Activated T-helper 1 cell treated with anti-CD3 and anti-CD28 coated beads, Interleukin-12 subunit alpha, Interleukin-12 subunit beta, Interleukin-2, Interleukin-4 antibody, amounts not matched to agents 30 ng/mL and 10 ng/mL and 1 ng/mL, durations not matched to agents 14 hours and 24 hours and 36 hours (primary cell): ENCODE measurements around the gene KRTAP10-8. TPM values are rescaled to one million over a fixed set of nuclear protein-coding genes. Genes with fewer than 3 reads are reported as not detected.
"Not testable (repeated sequence)": the region's sequence is repeated elsewhere in the genome, so short reads cannot be mapped to it uniquely, and the experiment has no call there.

ENCODE experiments used
- DNase-seq: peaks from one replicate; pipeline ENCODE4 v3.0.0; 2021; ENCODE audit warnings: low spot score
- H3K27ac Mint-ChIP-seq: one replicate; pipeline ENCODE4 v1.8.0; 2021; ENCODE audit warnings: mild to moderate bottlenecking, mixed read lengths
- H3K27me3 Mint-ChIP-seq: one replicate; pipeline ENCODE4 v1.8.0; 2022; ENCODE audit warnings: mild to moderate bottlenecking, moderate library complexity, mixed read lengths; ENCODE audit not compliant: insufficient read depth
- H3K36me3 Mint-ChIP-seq: one replicate; pipeline ENCODE4 v1.8.0; 2021; ENCODE audit warnings: low read depth, mixed read lengths
- H3K4me1 Mint-ChIP-seq: one replicate; pipeline ENCODE4 v1.8.0; 2021; ENCODE audit warnings: low read depth, mixed read lengths
- H3K4me3 Mint-ChIP-seq: one replicate; pipeline ENCODE4 v1.8.0; 2021; ENCODE audit warnings: mild to moderate bottlenecking, moderate library complexity, mixed read lengths
- H3K9me3 Mint-ChIP-seq: one replicate; pipeline ENCODE4 v1.8.0; 2021; ENCODE audit warnings: mixed read lengths
- intact Hi-C: fragments of 100-400 bp; cut with micrococcal nuclease; formaldehyde crosslinking; loops from one replicate; pipeline ENCODE4 v1.15.1; 2024
- total RNA-seq: library from RNA; stranded (reverse); gene quantifications from 2 replicates; pipeline ENCODE4 v1.2.3, GENCODE V29; 2022

Gene KRTAP10-8
- total RNA-seq, 1 donor from 2014 or later, result not detected

DNA sequence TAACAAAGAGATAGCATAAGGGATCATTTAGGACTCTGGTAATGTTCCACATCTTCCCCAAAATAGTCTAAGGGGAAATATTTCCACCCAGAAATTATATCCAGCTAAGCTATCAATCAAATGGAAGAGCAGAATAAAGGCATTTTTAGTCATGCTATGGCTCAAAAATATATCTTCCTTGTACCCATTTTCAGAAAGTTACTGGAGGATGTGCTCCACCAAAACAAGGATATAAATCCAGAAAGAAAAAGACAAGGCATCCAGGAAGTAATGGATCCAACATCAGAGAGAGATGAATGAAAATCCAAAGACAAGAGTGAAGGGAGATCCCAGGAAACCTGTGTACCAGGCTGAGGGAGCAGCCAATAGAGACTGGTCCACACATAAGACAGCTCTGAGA is 2.7 kb upstream of the KRTAP10-8 start:
- Mint-ChIP-seq H3K4me3 (no peak overlapping the region), H3K36me3 (peaks cover 5% of the 10 kb centered on the region), H3K27ac (no peak overlapping the region), H3K9me3 (peaks cover 42% of the 10 kb centered on the region), H3K4me1 (no peaks in the 10 kb centered on the region), H3K27me3 (peaks cover 14% of the 10 kb centered on the region)
- intact Hi-C loops, result no loop called here
- DNase-seq, result no peak

DNA sequence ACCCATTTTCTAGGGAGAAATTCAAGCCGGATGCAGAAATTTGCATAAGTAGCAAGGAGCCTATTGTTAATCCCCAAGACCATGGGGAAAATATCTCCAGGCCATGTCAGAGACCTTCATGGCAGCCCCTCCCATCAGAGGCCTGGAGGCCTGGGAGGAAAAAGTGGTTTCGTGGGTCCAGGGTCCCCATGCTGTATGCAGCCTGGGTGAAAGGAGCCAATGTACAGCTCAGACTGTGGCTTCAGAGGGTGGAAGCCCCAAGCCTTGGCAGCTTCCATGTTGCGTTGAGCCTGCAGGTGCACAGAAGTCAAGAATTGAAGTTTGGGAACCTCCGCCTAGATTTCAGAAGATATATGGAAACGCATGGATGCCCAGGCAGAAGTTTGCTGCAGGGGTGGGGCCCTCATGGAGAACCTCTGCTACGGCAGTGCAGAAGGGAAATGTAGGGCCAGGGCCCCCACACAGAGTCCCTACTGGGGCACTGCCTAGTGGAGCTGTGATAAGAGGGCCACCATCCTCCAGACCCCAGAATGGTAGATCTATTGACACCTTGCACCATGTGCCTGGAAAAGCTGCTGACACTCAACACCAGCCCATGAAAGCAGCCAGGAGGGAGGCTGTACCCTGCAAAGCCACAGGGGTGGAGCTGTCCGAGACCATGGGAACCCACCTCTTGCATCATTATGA is 1.6 kb upstream of the KRTAP10-8 start:
- H3K4me3 Mint-ChIP-seq, intact Hi-C loops, H3K4me1 Mint-ChIP-seq, H3K27ac Mint-ChIP-seq, H3K36me3 Mint-ChIP-seq, DNase-seq: not testable (repeated sequence)
- peaks cover 41% of the 10 kb centered on the region for H3K9me3 Mint-ChIP-seq
- peaks cover 10% of the 10 kb centered on the region for H3K27me3 Mint-ChIP-seq

DNA sequence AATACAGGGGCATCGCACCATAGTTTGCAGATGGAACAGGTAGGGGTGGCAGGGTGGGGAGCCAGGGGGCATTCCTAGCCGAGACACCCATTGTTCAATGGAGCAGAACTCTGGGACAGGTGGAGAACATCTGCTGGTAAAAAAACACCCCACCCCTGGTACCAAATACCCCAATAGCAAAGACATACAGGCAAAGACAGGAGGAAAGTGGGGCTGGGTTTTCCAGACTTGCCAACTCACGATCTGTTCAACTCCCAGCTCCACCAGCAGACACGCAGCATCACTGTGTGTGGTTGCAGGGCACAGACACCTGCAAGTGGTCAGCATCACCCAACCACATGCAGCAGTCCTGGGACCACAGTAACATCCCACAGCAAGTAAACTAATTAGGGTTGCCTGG is 328 bp upstream of the KRTAP10-8 start:
- peaks cover 5% of the 10 kb centered on the region for H3K36me3 Mint-ChIP-seq
- no peak for DNase-seq
- peaks cover 41% of the 10 kb centered on the region for H3K9me3 Mint-ChIP-seq
- peaks cover 8% of the 10 kb centered on the region for H3K4me1 Mint-ChIP-seq
- no peak overlapping the region for H3K27ac Mint-ChIP-seq
- H3K27me3 Mint-ChIP-seq, result peaks cover 10% of the 10 kb centered on the region
- intact Hi-C loops, result no loop called here
- H3K4me3 Mint-ChIP-seq, result no peak overlapping the region

DNA sequence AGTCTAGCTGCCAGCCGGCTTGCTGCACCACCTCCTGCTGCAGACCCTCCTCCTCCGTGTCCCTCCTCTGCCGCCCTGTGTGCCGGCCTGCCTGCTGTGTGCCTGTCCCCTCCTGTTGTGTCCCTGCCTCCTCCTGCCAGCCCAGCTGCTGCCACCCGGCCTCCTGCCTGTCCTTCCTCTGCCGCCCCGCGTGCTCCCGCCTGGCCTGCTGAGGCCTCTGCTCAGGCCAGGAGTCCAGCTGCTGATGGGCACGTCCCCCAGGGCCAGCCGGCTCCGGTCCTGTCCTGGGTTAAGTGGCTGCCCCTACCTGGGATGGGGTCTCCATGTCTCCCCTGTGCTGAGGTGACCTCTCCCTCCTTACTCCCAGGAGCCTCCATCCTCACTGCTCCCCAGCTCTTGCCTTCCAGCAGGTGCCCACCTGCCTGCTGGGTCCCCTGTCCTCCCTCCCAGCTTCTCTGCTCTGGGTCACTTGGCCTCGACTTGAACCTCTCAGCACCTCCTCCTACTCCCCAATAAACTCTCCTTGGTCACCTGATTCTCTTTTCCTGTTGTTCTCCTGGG is 870 bp downstream of the KRTAP10-8 start:
- DNase-seq, result no peak
- H3K27me3 Mint-ChIP-seq, result peaks cover 6% of the 10 kb centered on the region
- intact Hi-C loops, result no loop called here
- H3K36me3 Mint-ChIP-seq, result peaks cover 5% of the 10 kb centered on the region
- peaks cover 37% of the 10 kb centered on the region for H3K9me3 Mint-ChIP-seq
- H3K4me1 Mint-ChIP-seq, result peaks cover 8% of the 10 kb centered on the region
- no peak overlapping the region for H3K27ac Mint-ChIP-seq
- no peak overlapping the region for H3K4me3 Mint-ChIP-seq

DNA sequence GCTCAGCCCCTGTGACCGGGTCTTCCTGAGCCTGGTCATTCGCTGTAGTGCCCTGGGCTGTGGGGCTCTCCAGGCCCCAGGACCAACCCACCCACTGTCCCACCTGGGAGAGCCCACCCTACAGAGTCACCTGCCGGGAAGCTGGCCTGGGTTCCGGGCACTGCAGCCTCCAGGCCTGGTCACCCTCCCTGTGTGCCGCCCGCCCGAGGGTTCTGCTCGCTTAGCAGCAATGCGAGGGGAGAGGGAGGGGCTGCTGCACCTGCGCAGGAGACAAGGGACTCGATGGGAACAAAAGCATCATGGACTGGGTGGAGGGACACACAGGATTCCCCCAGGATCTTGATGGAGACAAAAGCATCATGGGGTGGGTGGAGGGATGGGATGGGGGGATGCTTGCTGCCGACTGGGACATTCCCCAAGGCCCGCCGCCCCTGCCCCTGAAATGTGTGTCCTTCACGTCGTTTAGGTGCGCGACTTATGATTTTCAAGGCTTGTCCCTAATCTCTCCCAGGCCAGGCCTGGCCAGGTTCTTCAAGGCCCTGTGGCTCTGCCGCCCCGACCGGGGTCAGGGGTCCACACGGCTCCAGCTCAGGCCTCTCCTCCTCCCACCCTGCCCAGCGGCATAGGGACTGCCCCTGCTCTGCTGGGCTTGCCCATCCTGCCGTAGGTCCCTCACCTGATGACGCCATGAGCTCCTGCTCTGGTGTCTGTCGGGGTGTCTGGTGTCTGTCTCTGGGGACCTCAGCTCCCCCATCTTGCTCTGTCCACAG is 1.7 kb downstream of the KRTAP10-8 start:
- Mint-ChIP-seq H3K36me3 (peaks cover 9% of the 10 kb centered on the region), H3K4me3 (no peak overlapping the region), H3K27ac (no peak overlapping the region), H3K4me1 (peaks cover 15% of the 10 kb centered on the region), H3K27me3 (peaks cover 3% of the 10 kb centered on the region), H3K9me3 (peaks cover 45% of the 10 kb centered on the region)
- intact Hi-C loops, result no loop called here
- DNase-seq, result no peak

DNA sequence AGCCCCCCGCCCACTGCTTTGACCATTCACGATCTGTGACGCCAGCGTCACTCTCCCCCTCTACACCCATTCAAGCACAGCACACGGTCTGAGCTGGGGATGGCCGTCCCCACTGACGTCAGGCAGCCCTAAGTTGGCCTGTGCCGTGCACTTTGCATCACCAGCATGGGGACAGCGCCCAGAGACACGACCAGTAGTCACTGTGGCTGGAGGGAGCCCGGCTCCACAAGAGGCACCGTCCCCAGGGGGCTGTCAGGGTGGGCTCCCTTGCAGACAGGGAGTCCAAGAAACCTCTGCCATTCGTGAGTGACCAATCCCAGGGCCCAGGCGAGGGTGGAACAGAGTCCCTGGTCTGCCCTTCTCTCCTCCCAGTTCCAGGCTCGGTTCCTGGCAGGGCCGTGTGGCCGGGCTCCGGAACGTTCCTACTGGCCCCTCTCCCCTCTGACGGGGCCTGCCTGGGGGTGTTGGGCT is 2.3 kb downstream of the KRTAP10-8 start:
- Mint-ChIP-seq H3K36me3 (peaks cover 15% of the 10 kb centered on the region), H3K4me3 (no peak overlapping the region), H3K9me3 (peaks cover 46% of the 10 kb centered on the region), H3K27me3 (peaks cover 3% of the 10 kb centered on the region), H3K4me1 (peaks cover 21% of the 10 kb centered on the region), H3K27ac (no peak overlapping the region)
- intact Hi-C loops, result no loop called here
- DNase-seq, result no peak

DNA sequence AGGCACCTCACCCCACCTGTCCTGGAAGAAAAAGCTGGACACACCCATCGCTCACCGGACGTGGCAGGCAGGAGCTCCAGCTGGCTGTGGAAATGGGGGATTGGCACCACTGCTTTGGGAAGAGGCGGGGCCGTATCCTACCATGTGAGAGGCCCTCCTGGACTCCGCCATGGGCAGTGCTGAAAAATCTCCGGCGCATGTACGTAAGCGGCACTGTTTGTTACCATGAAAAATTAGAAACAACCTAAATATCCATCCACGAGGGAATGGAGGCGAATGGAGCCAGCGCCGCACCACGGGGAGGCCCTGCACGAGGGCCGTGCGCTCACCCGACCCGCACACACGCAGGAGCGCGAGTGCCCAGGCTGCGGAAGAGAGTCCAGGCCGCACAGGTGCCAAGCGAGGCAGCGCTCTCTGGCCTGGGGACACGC is 3.1 kb downstream of the KRTAP10-8 start:
- peaks cover 27% of the 10 kb centered on the region for H3K4me1 Mint-ChIP-seq
- H3K9me3 Mint-ChIP-seq, result peaks cover 46% of the 10 kb centered on the region
- H3K27me3 Mint-ChIP-seq, result no peaks in the 10 kb centered on the region
- H3K4me3 Mint-ChIP-seq, result no peak overlapping the region
- intact Hi-C loops, result loop anchor here (5.0 kb wide), 1 partner anchor 42 kb away; the partner anchor contains the start of gene KRTAP12-3
- no peak overlapping the region for H3K27ac Mint-ChIP-seq
- H3K36me3 Mint-ChIP-seq, result peaks cover 20% of the 10 kb centered on the region
- DNase-seq, result no peak

DNA sequence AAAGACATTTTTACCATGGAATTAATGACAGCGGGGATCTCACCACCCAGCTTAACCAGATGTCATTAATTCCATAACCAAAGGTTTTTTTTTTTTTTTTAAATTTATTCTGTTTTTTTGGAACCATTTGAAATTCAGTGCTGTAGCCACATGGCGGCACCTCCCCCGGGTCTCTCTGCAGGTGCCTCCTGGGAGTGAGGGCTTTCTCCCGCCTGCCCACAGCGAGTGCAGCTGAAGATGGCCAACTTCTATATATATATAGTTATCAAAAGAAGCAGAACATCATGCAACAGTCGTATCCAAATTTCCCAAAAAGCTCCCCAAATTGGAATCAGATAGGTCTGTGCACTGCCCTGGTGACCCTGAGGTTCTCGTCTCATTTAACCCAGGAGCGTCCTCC is 3.6 kb downstream of the KRTAP10-8 start:
- Mint-ChIP-seq H3K4me3 (no peak overlapping the region), H3K27me3 (no peaks in the 10 kb centered on the region), H3K36me3 (peaks cover 22% of the 10 kb centered on the region), H3K27ac (no peak overlapping the region), H3K4me1 (peaks cover 27% of the 10 kb centered on the region), H3K9me3 (peaks cover 44% of the 10 kb centered on the region)
- intact Hi-C loops, result loop anchor here (5.0 kb wide), 1 partner anchor 42 kb away; the partner anchor contains the start of gene KRTAP12-3
- no peak for DNase-seq

DNA sequence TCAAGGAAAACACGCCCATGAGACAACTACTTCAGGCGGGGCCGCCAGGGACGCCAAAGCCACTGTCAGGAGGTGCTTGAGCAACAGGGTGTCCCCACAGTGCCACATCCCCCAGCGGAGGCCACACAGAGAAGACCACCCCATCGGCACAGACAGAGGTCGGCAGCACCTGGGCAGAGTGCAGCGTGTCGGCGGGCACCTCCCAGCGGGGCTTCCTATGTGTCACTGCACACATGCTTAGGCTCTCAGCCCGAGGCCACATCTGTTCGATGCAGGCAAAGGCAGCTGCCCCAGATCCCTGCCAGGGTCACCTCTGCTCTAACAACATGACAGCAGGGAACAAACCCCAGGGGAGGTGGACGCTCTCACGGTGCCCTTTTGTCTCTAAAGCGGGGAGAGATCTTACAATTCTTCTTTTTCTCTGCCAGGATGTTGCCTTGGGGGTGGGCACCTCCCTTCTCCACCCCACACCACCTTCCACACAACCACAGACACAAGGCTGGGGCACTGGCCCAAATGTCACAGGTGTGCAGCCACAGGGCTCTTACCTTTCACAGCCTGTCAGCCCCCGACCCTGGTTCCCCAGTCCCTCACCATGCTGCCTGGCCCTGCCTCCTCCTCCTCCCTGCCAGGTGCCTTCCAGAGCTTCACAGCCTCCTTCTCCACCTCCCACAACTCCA is 4.2 kb downstream of the KRTAP10-8 start:
- Mint-ChIP-seq H3K9me3 (peaks cover 44% of the 10 kb centered on the region), H3K27ac (no peak overlapping the region), H3K36me3 (peaks cover 26% of the 10 kb centered on the region), H3K4me1 (peaks cover 27% of the 10 kb centered on the region), H3K4me3 (no peak overlapping the region), H3K27me3 (no peaks in the 10 kb centered on the region)
- intact Hi-C loops, result loop anchor here (5.0 kb wide), 1 partner anchor 41 kb away; the partner anchor contains the start of gene KRTAP12-3
- DNase-seq, result no peak

DNA sequence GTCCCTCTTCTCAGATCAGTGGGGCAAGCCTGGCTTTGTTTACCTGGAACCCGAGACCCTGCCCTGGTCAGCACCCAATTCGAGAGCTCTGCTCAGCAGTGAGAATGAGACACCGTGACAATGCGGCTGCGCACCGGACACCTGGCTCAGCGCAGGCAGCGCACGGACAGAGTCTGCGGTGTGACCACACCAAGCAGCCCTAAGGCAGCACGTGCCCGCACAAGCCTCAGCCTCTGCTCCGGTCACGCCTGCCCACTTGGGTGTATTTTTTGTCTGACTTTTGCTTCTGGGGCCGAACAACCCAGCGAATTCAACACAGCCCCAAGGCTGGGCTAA is 4.7 kb downstream of the KRTAP10-8 start:
- no peaks in the 10 kb centered on the region for H3K27me3 Mint-ChIP-seq
- H3K4me3 Mint-ChIP-seq, result no peak overlapping the region
- H3K4me1 Mint-ChIP-seq, result peaks cover 27% of the 10 kb centered on the region
- no peak overlapping the region for H3K27ac Mint-ChIP-seq
- DNase-seq, result no peak
- intact Hi-C loops, result loop anchor here (5.0 kb wide), 1 partner anchor 41 kb away; the partner anchor contains the start of gene KRTAP12-3
- peaks cover 39% of the 10 kb centered on the region for H3K9me3 Mint-ChIP-seq
- peaks cover 26% of the 10 kb centered on the region for H3K36me3 Mint-ChIP-seq

DNA sequence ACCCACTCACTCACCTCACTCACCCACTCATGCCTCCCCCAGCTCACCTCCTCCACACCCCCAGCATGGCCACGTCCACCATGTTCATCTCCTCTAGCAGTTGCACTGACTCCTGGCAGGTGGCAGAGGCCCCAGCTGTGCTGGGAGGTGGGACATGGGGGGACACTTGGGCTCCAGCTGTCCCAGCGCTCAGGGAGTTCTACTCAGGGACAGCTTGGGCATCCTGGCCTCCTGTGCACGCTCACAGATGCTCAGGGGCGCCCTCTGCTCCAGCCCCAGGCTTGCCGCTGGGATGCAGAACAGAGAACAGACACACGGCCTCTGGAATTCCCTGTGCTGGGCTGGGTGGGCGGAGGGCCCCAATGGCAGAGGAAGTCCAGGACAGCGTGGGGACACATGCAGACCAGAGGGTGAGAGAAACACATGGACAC is 5.2 kb downstream of the KRTAP10-8 start:
- intact Hi-C loops, result loop anchor here (5.0 kb wide), 1 partner anchor 40 kb away; the partner anchor contains the start of gene KRTAP12-3
- peaks cover 26% of the 10 kb centered on the region for H3K36me3 Mint-ChIP-seq
- no peaks in the 10 kb centered on the region for H3K27me3 Mint-ChIP-seq
- H3K27ac Mint-ChIP-seq, result no peak overlapping the region
- DNase-seq, result no peak
- H3K4me1 Mint-ChIP-seq, result peaks cover 27% of the 10 kb centered on the region
- H3K4me3 Mint-ChIP-seq, result no peak overlapping the region
- peaks cover 42% of the 10 kb centered on the region for H3K9me3 Mint-ChIP-seq

DNA sequence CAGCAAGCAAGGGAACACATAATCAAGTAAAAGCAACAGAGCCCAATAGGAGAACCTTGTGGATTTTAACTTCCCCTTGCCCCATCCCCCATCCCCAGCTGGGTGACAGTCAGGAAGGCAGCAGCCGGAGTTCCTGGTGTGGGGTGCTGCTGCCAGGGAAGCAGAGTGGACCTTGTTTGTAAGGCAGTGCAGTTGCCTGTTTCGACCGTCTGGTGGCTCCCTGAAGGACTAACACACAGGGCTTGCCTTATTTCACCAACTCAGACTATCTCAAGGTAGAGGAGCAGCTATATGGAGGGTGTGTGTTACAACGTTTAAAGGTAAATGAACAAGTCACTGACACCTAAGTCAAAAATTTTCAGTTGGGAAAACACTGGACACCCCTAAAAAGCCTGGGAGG is 6.6 kb downstream of the KRTAP10-8 start:
- intact Hi-C loops, result loop anchor here (5.0 kb wide), 1 partner anchor 39 kb away; the partner anchor contains the start of gene KRTAP12-3
- peaks cover 27% of the 10 kb centered on the region for H3K4me1 Mint-ChIP-seq
- H3K27me3 Mint-ChIP-seq, result no peaks in the 10 kb centered on the region
- peaks cover 52% of the 10 kb centered on the region for H3K9me3 Mint-ChIP-seq
- H3K27ac Mint-ChIP-seq, result peak overlapping the region; percentile 86
- H3K36me3 Mint-ChIP-seq, result peaks cover 30% of the 10 kb centered on the region
- DNase-seq, result no peak
- H3K4me3 Mint-ChIP-seq, result peak overlapping the region; percentile 50
